ENCODE results near the gene CCL23.
"Not testable (repeated sequence)": the region's sequence is repeated elsewhere in the genome, so short reads cannot be mapped to it uniquely, and the experiment has no call there.

CCL23 gene

DNA sequence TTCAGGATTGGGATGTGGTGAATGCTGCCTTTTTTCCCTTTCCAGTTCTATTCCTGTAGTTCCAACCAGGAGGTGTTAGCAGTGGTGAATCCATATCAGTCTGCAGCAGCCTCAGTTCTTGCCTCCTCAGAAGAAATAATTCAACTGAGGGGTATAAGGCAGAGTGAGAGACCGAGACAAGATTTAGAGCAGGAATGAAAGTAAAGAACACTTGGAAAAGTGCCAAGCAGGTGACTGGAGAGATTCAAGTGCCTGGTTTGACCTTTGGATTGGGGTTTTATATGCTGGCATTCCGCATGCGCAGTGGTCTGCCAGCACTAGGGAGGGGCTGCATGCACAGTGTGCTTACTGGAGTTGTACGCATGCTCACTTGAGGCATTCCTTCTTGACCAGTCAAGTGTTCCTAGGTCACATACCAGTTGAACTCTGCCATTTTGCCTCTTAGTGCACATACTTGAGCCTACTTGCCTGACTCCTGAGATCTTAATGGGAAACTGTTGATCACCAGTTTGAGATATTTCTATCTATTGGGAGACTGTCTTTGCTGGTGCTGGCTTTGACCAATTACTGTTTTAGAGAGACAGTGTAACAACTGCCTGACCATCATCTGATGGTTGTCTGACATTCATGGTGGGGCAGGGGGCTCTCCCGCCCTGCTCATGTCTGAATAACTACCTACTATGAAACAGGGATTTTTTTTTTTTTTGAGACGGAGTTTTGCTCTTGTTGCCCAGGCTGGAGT, 15.7 kb downstream of the CCL23 start:
- DNase-seq, result no peak

GRCh38 chr17:36001110-36001771, 16.5 kb downstream of the CCL23 start, which contains the start of gene CCL15:
TSS of gene CCL15 (minus strand) at chr17:36001553. CDS start at chr17:36001492, 61 bp downstream.
- no peak for DNase-seq

GRCh38 chr17:36000732-36001109, 17.1 kb downstream of the CCL23 start:
- DNase-seq, result no peak

DNA sequence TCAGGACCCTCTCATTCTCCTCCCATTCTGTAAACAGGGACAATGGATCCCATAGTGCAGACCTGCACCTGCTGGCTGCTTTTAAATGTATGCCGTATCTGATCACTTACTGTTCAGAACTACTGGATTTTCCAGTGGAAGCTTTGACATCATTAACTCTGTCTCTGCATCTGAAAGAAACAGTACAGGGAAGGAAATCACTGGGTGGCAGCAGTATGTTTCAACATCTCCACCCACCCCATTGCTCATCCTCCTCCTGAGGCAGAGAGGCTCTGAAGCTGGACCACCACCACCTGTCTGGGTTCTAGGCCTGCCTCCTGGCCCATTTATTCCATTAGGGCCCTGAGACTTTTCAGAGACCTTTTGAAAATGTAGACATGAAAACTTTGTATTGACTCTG, 19.0 kb downstream of the CCL23 start:
- no peak for DNase-seq

- DNase-seq, result no peak
These were observed 19.7 kb downstream of the CCL23 start for GRCh38 chr17:35998018-35998545.

GRCh38 chr17:35995346-35995745, 22.4 kb downstream of the CCL23 start:
- DNase-seq, result not testable (repeated sequence)

GRCh38 chr17:35991075-35991474, 26.7 kb downstream of the CCL23 start:
- DNase-seq, result no peak

DNA sequence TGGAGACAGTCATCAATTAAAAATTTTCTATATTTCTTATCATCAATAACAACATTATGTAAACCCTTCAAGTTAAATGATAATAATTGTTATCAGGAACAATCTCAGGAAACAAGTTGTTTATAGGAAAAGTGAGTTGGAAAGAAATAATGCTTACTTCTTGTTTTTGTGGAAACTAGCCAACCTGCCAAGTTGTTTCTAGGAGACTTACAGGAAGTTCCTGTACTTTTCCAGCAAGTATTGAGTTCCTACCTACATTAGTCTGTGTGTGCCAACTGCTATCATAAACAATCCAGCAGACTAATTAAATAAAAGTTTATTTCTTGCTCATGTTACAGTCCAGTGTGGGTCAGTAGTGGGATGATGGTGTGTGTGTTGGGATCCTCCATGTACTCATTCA, 29.6 kb downstream of the CCL23 start:
- no peak for DNase-seq

GRCh38 chr17:35986643-35987042, 31.1 kb downstream of the CCL23 start, which contains the start of gene CCL14:
TSS of gene CCL14 (minus strand) at chr17:35986729. CDS start at chr17:35986649, 80 bp downstream.
- no peak for DNase-seq

GRCh38 chr17:35984140-35984539, 33.6 kb downstream of the CCL23 start:
- DNase-seq, result no peak

DNA sequence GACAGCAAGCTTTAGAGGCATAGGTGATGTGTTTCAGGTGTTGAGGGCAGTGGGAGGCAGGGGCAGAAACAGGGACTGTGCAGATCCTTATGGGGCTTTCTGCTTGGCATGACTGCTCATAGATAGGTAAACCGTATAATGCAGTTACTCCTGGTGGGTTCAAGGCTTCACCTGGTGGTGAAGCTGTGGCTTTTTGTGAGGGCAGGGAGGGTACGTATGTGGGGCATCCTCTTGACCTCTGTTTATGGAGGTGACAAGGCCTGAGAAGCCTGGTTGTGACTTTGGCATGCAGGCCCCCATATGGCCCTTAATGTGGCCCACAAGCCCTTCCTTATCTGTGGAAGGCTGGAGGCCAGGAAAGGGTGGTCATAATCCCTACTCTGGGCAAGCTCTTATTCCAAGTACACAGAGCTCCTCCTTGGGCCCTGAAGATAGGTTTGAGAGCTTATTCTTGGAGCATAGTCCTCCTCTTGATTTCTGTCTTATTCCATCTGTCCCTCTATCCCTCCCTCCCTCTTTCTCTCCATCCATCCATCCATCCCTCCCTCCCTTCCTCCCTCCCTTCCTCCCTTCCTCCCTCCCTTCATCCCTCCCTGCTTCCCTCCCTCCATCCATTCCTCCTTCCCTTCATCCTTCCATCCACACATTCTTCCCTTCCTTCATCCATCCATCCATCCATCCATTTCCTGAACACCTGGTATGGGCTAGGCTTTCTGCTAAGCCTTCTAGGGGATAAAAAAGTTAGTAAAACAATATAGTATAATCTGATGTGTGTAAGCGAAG, 35.2 kb downstream of the CCL23 start:
- DNase-seq, result no peak

- DNase-seq, result no peak
These were observed 35.9 kb downstream of the CCL23 start for GRCh38 chr17:35981908-35982330.

DNA sequence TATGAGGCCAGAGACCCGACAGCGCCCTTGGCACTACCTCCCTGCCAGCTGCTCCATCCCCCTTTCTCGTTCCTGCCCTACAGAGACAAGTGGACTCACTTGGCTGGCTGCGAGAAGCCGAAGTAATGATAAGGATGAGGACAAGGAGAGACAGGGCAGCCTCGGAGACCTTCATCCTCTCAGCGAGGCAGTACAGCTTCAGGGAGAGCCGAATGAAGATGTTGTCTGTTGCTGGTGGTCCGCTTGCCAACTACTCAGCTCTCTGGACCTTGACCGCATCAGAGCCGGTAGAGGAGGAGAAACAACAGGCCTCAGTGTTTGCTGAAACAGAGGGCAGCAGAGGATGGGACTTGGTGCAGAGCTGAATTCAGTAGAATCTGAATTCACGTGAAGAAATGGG, 36.5 kb downstream of the CCL23 start, which contains the start of gene CCL16:
TSS of gene CCL16 (minus strand) at position 252 of the 400 bp plus-strand sequence. CDS start at position 175, 77 bp downstream.
- DNase-seq, result no peak

GRCh38 chr17:35978346-35978745, 39.4 kb downstream of the CCL23 start:
- DNase-seq, result no peak

DNA sequence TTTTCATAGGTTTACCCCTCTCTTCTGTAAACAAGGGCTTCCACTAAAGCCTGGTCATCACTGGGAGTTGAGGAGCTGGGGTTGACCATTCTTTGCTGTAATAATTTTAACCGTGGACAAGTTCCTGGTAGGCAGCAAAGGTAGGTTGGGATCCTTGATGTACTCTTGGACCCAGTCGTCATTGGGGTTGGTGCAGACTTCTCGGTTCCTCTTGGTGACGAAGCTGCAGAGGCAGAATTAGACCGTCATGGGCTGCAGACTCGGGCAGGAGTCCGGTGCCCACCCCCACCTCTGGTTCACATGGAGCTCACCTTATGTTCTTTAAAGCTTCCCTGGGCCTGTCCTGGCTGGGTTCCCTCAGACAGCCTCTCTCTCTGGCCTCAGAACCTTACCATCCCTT, 40.3 kb downstream of the CCL23 start:
- DNase-seq, result no peak

DNA sequence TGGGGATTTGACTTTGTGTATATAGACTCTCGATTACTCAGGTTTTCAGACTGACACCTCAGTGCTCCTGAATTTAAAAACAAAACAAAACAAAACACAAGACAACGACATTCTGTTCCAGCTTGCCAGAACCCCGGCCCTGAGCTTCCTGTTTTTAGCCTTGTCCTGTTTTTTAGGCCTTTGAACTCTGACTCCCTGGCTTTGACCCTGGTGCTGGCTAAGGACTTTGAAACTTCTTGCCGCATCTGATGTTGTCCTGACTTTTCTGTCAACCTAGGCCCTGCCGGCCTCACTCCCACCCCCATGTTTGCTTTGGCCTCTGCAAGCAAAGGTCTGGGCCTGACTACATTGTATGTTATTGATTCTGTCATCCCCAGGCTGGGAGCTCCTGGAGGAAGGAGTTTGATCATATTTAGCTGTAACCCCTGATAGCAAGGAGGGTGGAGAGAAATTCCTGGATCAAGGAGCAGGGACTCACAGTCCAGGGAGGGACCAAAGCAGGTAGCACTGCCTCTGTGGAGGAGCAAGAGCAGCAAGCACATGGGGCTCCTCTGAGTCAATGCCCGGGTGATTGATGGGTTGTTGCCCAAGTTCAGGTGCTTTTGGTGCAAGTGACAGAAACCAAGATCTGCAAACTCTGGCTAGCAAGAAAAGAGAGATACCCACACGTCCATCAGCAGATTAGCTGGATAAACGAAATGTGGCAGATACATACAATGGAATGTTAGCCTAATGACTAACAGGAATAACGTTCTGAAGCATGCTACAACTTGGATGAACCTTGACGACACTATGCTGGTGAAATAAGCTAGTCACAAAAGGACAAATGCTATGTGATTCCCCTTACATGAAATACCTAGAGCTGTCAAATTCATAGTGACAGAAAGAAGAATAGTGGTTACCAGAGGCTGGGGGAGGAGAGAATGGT, 44.2 kb downstream of the CCL23 start:
- DNase-seq, result no peak

- no peak for DNase-seq
These were observed 44.8 kb downstream of the CCL23 start for GRCh38 chr17:35972945-35973332.

- no peak for DNase-seq
These were observed 45.2 kb downstream of the CCL23 start for GRCh38 chr17:35972535-35972934.

- no peak for DNase-seq
These were observed 45.7 kb downstream of the CCL23 start for GRCh38 chr17:35972066-35972465.

DNA sequence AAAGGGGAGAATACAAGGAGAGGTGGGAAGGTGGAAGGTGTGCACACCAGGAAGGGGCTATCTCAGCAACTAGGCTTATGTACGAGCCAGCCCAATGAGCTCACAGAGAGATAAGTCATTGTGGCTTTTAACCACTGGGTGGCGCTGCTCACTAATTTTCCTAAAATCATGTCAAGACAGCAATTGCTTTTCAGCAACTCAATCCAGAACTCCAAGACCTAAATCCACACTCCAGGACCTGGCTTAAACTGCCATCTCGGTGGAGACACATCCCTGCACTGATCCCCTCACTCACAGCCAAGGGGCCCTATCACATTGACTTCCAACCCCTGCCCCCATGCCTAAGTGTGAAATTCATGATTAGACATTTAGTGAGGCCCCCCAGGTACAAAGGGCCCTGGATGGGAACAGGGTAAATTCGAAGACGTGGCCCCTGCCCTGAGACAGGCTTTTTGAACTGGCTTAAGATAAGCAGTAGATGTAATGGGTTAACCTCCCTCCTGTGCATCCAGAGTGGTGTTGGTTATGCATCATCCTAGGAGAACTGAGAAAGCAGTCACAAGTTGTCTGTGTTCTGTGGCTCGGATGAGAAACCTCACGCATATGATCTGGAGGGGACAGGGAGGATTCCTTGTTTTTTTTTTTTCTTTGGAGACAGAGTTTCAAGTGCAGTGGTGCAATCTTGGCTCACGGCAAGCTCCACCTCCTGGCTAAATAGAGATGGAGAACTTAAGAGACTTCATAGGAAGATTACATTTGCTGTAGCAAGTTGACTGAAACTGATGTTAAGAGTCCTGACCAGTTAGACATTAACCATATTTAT, 48.0 kb downstream of the CCL23 start:
- DNase-seq, result peak; percentile 42 to 61

- DNase-seq, result no peak
These were observed 49.2 kb downstream of the CCL23 start for GRCh38 chr17:35968520-35969054.

Measured in stimulated activated CD4-positive, alpha-beta T cell treated with anti-CD3 and anti-CD28 coated beads, Interleukin-4, amount 100 ng/mL, for 4 hours (primary cell).